ENCODE results near the gene LPCAT1.

DNA sequence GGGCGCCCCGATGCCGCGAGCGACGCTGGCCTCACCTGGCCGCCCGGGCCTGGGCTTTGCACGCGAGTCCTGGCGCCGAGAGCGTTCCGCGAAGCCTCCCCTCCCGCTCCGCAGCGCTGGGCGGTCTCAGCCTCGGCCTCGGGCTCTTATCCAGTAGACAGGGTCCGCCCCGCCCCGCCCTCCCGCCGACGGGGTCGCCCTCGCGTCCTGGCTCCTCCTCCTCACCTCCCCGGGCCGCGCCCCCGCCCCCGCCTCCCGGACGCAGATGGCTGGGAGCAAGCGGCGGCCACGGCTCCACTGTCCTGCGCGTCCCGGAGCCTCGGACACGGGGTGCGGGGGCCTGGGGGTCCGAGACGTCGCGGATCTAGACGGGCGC is 78.5 kb downstream of the LPCAT1 start, which contains the start of gene SLC6A3:
- TF ChIP-seq TAF1 (IDR thresholded peaks at IDR 0.05; ENCODE audit: borderline replicate concordance, low read depth, low read length), result no peak
- no peak for TF ChIP-seq POLR2A (IDR thresholded peaks at IDR 0.05; ENCODE audit: low read depth, low read length)
